ENCODE data around the gene METTL15. TPM values are rescaled to one million over a fixed set of nuclear protein-coding genes. Genes with fewer than 3 reads are reported as not detected.

METTL15 gene
- total RNA-seq, 2 experiments from 2014 or later: 18.9 to 19.7 TPM

DNA sequence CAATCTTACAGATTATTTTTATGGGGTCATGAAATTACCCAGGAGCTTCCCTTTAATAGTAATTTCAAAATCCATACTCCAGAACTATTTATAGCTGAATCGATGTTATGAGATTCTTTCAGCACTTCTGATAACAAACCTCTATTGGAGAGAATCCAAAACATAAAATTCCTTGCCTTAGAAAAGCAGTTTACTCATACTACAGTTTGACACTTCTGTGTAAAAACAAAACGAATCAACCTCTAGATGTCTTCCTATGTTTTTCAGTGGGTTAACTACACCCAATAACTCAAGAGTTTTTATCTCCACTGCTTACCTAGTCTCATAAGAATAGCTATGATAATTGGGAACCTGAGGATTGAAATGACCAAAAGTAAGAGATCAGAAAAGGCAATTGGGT is 35.9 kb upstream of the METTL15 start:
- no TSS peak for BruUV-seq (replicated peaks)
- no peak overlapping the region for H3K4me2 ChIP-seq (ENCODE audit: low read length)
- POLR2A ChIA-PET: interaction anchor here (0.6 to 4.5 kb wide), 6 partner anchors 9 to 454 kb away, joined by 3 to 21 read pairs (median 4); no protein-coding TSS in a partner anchor
- H4K20me1 ChIP-seq (ENCODE audit: insufficient read depth, low read length): 0 out of 2 replicates have a peak, but pooled peaks cover 4% of the 10 kb centered on the region
- no peaks in the 10 kb centered on the region for H3K4me1 ChIP-seq (ENCODE audit: insufficient read depth, low read length, poor library complexity, severe bottlenecking)
- no peak overlapping the region for H3K4me3 ChIP-seq (ENCODE audit: low read depth, low read length, poor library complexity, severe bottlenecking)
- H3K79me2 ChIP-seq (ENCODE audit: insufficient read depth, low read depth, low read length): no peaks in the 10 kb centered on the region
- CTCF ChIA-PET (ENCODE audit: unreplicated experiment): no interaction called here
- no peaks in the 10 kb centered on the region for H3K9me3 ChIP-seq (ENCODE audit: low read length)
- H3K27ac ChIP-seq (ENCODE audit: low read depth, low read length, poor library complexity, severe bottlenecking): no peak overlapping the region
- H3K9me2 ChIP-seq (ENCODE audit: insufficient read depth, low read length): no peaks in the 10 kb centered on the region
- no peak for DNase-seq (ENCODE audit: low spot score)
- TF ChIP-seq CTCF (conservative IDR thresholded peaks at IDR 0.05; ENCODE audit: low read length) (no peak), EZH2phosphoT487 (IDR thresholded peaks at IDR 0.05; ENCODE audit: borderline replicate concordance, low read depth, low read length) (no peak)
- peaks cover 93% of the 10 kb centered on the region for H3K36me3 ChIP-seq (ENCODE audit: insufficient read depth, low read length)
- intact Hi-C loops (cut with micrococcal nuclease; ENCODE audit: unreplicated experiment): no loop called here
- no peak overlapping the region for H2AFZ ChIP-seq (ENCODE audit: low read length)

DNA sequence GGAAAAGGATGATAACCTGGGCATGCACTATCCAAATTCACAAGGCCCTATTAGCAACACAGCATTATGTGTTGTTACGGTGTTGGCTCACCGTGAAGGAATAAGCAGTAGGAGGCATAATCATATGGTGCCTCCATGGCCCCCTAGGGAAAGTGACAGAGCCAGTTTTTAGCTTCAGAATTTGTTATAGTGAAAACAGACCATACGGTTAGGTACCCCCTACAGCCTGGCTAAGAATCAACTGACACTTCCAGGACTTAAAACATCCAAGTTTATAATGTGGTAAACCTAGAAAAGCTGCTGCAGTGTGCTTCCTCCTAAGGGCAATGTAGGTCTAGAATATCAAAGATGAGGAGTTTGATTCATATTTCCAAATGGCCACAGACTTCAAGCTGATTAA is 30.7 kb upstream of the METTL15 start:
- BruUV-seq (replicated peaks): no TSS peak
- ChIA-PET POLR2A (interaction anchor here (0.7 kb wide), 1 partner anchor 50 kb away, joined by 3 read pairs; no protein-coding TSS in a partner anchor), CTCF (ENCODE audit: unreplicated experiment) (no interaction called here)
- H3K9me3 ChIP-seq (ENCODE audit: low read length): no peaks in the 10 kb centered on the region
- H3K79me2 ChIP-seq (ENCODE audit: insufficient read depth, low read depth, low read length): no peaks in the 10 kb centered on the region
- no peaks in the 10 kb centered on the region for H4K20me1 ChIP-seq (ENCODE audit: insufficient read depth, low read length)
- no peak for TF ChIP-seq CTCF (conservative IDR thresholded peaks at IDR 0.05; ENCODE audit: low read length)
- no peak for TF ChIP-seq EZH2phosphoT487 (IDR thresholded peaks at IDR 0.05; ENCODE audit: borderline replicate concordance, low read depth, low read length)
- no peak overlapping the region for H3K27ac ChIP-seq (ENCODE audit: low read depth, low read length, poor library complexity, severe bottlenecking)
- no peak overlapping the region for H3K4me2 ChIP-seq (ENCODE audit: low read length)
- no peak overlapping the region for H2AFZ ChIP-seq (ENCODE audit: low read length)
- no peak overlapping the region for H3K4me3 ChIP-seq (ENCODE audit: low read depth, low read length, poor library complexity, severe bottlenecking)
- H3K9me2 ChIP-seq (ENCODE audit: insufficient read depth, low read length): no peaks in the 10 kb centered on the region
- H3K36me3 ChIP-seq (ENCODE audit: insufficient read depth, low read length): peaks cover 98% of the 10 kb centered on the region
- intact Hi-C loops (cut with micrococcal nuclease; ENCODE audit: unreplicated experiment): no loop called here
- no peak for DNase-seq (ENCODE audit: low spot score)
- H3K4me1 ChIP-seq (ENCODE audit: insufficient read depth, low read length, poor library complexity, severe bottlenecking): peaks cover 10% of the 10 kb centered on the region

GRCh38 chr11:28083118-28083517 is 25.1 kb upstream of the METTL15 start:
- H3K9me2 ChIP-seq (ENCODE audit: insufficient read depth, low read length): no peaks in the 10 kb centered on the region
- no peak overlapping the region for H2AFZ ChIP-seq (ENCODE audit: low read length)
- no peaks in the 10 kb centered on the region for H4K20me1 ChIP-seq (ENCODE audit: insufficient read depth, low read length)
- H3K4me1 ChIP-seq (ENCODE audit: insufficient read depth, low read length, poor library complexity, severe bottlenecking): peaks cover 17% of the 10 kb centered on the region
- peaks cover 6% of the 10 kb centered on the region; the same call in 1 of the 2 replicates for H3K79me2 ChIP-seq (ENCODE audit: insufficient read depth, low read depth, low read length)
- H3K27ac ChIP-seq (ENCODE audit: low read depth, low read length, poor library complexity, severe bottlenecking): no peak overlapping the region
- no peak for DNase-seq (ENCODE audit: low spot score)
- TF ChIP-seq CTCF (conservative IDR thresholded peaks at IDR 0.05; ENCODE audit: low read length) (no peak), EZH2phosphoT487 (IDR thresholded peaks at IDR 0.05; ENCODE audit: borderline replicate concordance, low read depth, low read length) (no peak)
- H3K4me3 ChIP-seq (ENCODE audit: low read depth, low read length, poor library complexity, severe bottlenecking): no peak overlapping the region
- intact Hi-C loops (cut with micrococcal nuclease; ENCODE audit: unreplicated experiment): loop anchor here (5.0 kb wide), 1 partner anchor 36 kb away; no protein-coding TSS in a partner anchor
- ChIA-PET POLR2A (interaction anchor here (0.6 to 1.4 kb wide), 2 partner anchors 9 to 23 kb away, joined by 3 to 10 read pairs; no protein-coding TSS in a partner anchor), CTCF (ENCODE audit: unreplicated experiment) (no interaction called here)
- BruUV-seq (replicated peaks): no TSS peak
- no peak overlapping the region for H3K4me2 ChIP-seq (ENCODE audit: low read length)
- H3K36me3 ChIP-seq (ENCODE audit: insufficient read depth, low read length): peaks cover 96% of the 10 kb centered on the region
- no peaks in the 10 kb centered on the region for H3K9me3 ChIP-seq (ENCODE audit: low read length)
